ENCODE data around the gene ENAM. TPM values are rescaled to one million over a fixed set of nuclear protein-coding genes. Genes with fewer than 3 reads are reported as not detected.

ENAM gene
- polyA plus RNA-seq, 1 donor (not counting 4 experiments of a cell fraction or from before 2014, with no cell fraction given): not detected

DNA sequence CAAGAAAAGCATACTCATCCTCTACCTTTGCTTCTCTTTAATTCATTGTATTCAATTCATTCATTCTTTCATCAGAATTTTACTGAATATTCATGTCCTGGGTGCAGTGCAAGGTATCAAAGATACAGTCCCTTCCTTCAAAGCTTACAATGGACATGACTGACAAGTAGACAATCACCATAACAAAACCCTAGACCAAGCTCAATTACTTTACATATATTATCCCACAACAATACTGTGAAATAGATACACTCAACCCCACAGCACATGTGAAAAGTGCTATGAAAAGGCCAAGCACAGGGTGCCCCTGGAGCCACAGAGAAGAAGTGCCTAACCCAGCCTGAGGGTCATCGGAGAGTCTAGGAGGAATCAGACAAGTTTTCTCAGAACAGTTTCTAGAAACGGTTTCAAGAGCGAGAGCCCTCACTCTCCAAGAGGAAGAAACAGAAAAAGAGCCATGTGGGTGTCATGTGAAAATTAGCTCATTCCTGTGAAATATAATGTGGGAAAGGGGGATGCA, 21.1 kb upstream of the ENAM start:
- Histone ChIP-seq H3K9ac (ENCODE audit: control insufficient read depth, extremely low read depth, insufficient read depth, low read length) (no peak overlapping the region), H3K4me3 (ENCODE audit: control insufficient read depth in 2 of 3, extremely low read depth in 1 of 3, insufficient read depth in 2 of 3, low read depth in 1 of 3, low read length in 3 of 3) (no peak overlapping the region), H3K79me2 (ENCODE audit: control insufficient read depth, insufficient read depth, low read length) (no peaks in the 10 kb centered on the region), H3K4me2 (ENCODE audit: control insufficient read depth, extremely low read depth, insufficient read depth, low read depth, low read length) (no peak overlapping the region), H2AFZ (ENCODE audit: control insufficient read depth, low read length) (no peak overlapping the region), H3K9me1 (ENCODE audit: control insufficient read depth, extremely low read depth, insufficient read depth, low read length) (no peaks in the 10 kb centered on the region), H3K27ac (ENCODE audit: control insufficient read depth, insufficient read depth, low read length) (no peak overlapping the region), H3K4me1 (ENCODE audit: control insufficient read depth, extremely low read depth, insufficient read depth, low read length) (no peaks in the 10 kb centered on the region), H4K20me1 (ENCODE audit: control insufficient read depth, extremely low read depth, insufficient read depth, low read length) (no peaks in the 10 kb centered on the region), H3K9me3 (ENCODE audit: control insufficient read depth, low read depth, low read length) (no peaks in the 10 kb centered on the region), H3K27me3 (ENCODE audit: control insufficient read depth, extremely low read depth, insufficient read depth, low read length) (no peaks in the 10 kb centered on the region), H3K36me3 (ENCODE audit: control insufficient read depth in 2 of 2, extremely low read depth in 1 of 2, insufficient read depth in 2 of 2, low read length in 2 of 2) (no peaks in the 10 kb centered on the region)
- FAIRE-seq: no peak
- dilution Hi-C loops (cut with MboI; ENCODE audit: extremely low pct_ligation_motif_present, low sequenced_read_pairs): no loop called here
- TF ChIP-seq, protein P1, sequence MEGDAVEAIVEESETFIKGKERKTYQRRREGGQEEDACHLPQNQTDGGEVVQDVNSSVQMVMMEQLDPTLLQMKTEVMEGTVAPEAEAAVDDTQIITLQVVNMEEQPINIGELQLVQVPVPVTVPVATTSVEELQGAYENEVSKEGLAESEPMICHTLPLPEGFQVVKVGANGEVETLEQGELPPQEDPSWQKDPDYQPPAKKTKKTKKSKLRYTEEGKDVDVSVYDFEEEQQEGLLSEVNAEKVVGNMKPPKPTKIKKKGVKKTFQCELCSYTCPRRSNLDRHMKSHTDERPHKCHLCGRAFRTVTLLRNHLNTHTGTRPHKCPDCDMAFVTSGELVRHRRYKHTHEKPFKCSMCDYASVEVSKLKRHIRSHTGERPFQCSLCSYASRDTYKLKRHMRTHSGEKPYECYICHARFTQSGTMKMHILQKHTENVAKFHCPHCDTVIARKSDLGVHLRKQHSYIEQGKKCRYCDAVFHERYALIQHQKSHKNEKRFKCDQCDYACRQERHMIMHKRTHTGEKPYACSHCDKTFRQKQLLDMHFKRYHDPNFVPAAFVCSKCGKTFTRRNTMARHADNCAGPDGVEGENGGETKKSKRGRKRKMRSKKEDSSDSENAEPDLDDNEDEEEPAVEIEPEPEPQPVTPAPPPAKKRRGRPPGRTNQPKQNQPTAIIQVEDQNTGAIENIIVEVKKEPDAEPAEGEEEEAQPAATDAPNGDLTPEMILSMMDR (optimal IDR thresholded peaks at IDR 0.05 in 1 of 3, IDR thresholded peaks at IDR 0.05 in 1 of 3, conservative IDR thresholded peaks at IDR 0.05 in 1 of 3; ENCODE audit: extremely low read depth in 1 of 3, insufficient read depth in 2 of 3, low read length in 3 of 3): no peak
- TF ChIP-seq EZH2 (IDR thresholded peaks at IDR 0.05; ENCODE audit: low read length): no peak
- no peak for DNase-seq (ENCODE audit: low read depth, low spot score)

DNA sequence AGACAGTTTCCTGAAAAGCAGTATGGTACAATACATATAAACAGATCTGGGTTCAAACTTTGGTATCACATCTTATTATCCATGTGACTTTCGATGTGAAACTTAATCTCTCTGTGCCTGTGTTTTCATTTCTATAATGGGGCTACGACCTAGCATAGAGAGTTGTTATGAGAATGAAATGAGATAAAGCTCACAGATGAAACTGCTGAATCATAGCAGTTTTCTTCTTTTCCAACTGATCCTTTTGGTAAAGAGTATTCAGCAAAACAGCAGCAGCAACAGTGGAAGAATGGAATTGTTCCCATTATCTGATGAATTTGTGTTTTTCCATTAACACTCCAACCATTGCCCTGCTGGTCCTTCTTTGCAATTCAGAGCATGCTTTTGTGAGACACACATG, 20.2 kb upstream of the ENAM start:
- no peaks in the 10 kb centered on the region for H3K9me1 ChIP-seq (ENCODE audit: control insufficient read depth, extremely low read depth, insufficient read depth, low read length)
- H4K20me1 ChIP-seq (ENCODE audit: control insufficient read depth, extremely low read depth, insufficient read depth, low read length): no peaks in the 10 kb centered on the region
- dilution Hi-C loops (cut with MboI; ENCODE audit: extremely low pct_ligation_motif_present, low sequenced_read_pairs): no loop called here
- FAIRE-seq (no peak), DNase-seq (ENCODE audit: low read depth, low spot score) (no peak)
- H3K4me3 ChIP-seq (ENCODE audit: control insufficient read depth in 2 of 3, extremely low read depth in 1 of 3, insufficient read depth in 2 of 3, low read depth in 1 of 3, low read length in 3 of 3): no peak overlapping the region
- no peaks in the 10 kb centered on the region for H3K4me1 ChIP-seq (ENCODE audit: control insufficient read depth, extremely low read depth, insufficient read depth, low read length)
- no peak overlapping the region for H3K27ac ChIP-seq (ENCODE audit: control insufficient read depth, insufficient read depth, low read length)
- no peaks in the 10 kb centered on the region for H3K36me3 ChIP-seq (ENCODE audit: control insufficient read depth in 2 of 2, extremely low read depth in 1 of 2, insufficient read depth in 2 of 2, low read length in 2 of 2)
- H3K9ac ChIP-seq (ENCODE audit: control insufficient read depth, extremely low read depth, insufficient read depth, low read length): no peak overlapping the region
- H2AFZ ChIP-seq (ENCODE audit: control insufficient read depth, low read length): no peak overlapping the region
- TF ChIP-seq EZH2 (IDR thresholded peaks at IDR 0.05; ENCODE audit: low read length): no peak
- TF ChIP-seq, protein P1 (optimal IDR thresholded peaks at IDR 0.05 in 1 of 3, IDR thresholded peaks at IDR 0.05 in 1 of 3, conservative IDR thresholded peaks at IDR 0.05 in 1 of 3; ENCODE audit: extremely low read depth in 1 of 3, insufficient read depth in 2 of 3, low read length in 3 of 3): no peak
- no peak overlapping the region for H3K4me2 ChIP-seq (ENCODE audit: control insufficient read depth, extremely low read depth, insufficient read depth, low read depth, low read length)
- H3K79me2 ChIP-seq (ENCODE audit: control insufficient read depth, insufficient read depth, low read length): no peaks in the 10 kb centered on the region
- peaks cover 6% of the 10 kb centered on the region for H3K27me3 ChIP-seq (ENCODE audit: control insufficient read depth, extremely low read depth, insufficient read depth, low read length)
- no peaks in the 10 kb centered on the region for H3K9me3 ChIP-seq (ENCODE audit: control insufficient read depth, low read depth, low read length)
